ENCODE measurements around the gene RFWD3. TPM values are rescaled to one million over a fixed set of nuclear protein-coding genes. Genes with fewer than 3 reads are reported as not detected.

The RFWD3 gene
- polyA plus RNA-seq, 3 donors: 5.0 to 8.4 (median 8.4) TPM

DNA sequence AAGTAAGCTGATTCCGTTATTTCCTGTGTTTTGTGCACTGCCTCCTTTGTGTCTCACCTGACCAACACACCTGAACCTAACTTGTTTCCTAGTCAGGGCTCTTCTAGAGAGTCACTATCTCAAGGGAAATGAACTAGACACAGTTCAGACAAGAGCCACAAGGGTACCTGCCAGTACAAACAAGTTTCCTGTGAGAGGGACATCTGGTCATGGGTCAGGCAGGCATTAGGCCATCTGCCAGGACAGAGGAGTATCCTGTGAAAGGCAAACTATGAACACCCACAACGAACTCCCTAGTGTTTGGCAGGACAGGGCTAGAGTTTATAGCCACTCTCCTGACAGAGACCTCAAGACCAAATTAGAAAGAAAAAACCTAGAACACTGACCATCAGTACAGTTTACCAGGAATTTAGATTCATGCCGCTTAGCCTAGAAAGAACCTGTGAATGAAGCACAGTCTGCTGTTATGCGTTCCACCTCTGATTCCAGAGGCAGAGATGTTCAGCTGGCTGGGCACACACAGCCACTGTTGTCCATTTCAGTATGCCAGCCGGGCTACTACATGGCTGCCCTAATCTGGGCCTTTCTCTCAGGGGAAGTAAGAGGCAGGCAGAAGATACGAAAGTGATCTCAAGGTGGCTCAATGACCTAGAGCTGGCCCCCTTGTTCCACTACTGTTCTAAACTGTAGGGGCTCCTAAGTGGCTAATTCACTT lies 39.0 kb downstream of the RFWD3 start:
- Mint-ChIP-seq H3K36me3 (peaks cover 89 to 94% of the 10 kb centered on the region in 2 donors), H3K9me3 (no peaks in the 10 kb centered on the region), H3K27me3 (ENCODE audit: low read depth in 3 of 3) (no peaks in the 10 kb centered on the region), H3K4me3 (no peak overlapping the region), H3K4me1 (no peaks in the 10 kb centered on the region), H3K27ac (peak overlapping the region in 3 of 7 donors; percentile 21 to 71 (median 69))
- Histone ChIP-seq H3K36me3 (replicated peaks in 1 of 2; ENCODE audit: control insufficient read depth in 1 of 2, insufficient read depth in 2 of 2, low read length in 2 of 2) (peaks cover 92 to 100% of the 10 kb centered on the region in 2 donors), H3K9me3 (replicated peaks in 1 of 2; ENCODE audit: control insufficient read depth in 1 of 2, insufficient read depth in 1 of 2, low read length in 2 of 2) (no peaks in the 10 kb centered on the region), H3K27me3 (ENCODE audit: control insufficient read depth in 2 of 2, insufficient read depth in 2 of 2, low read length in 2 of 2) (no peaks in the 10 kb centered on the region), H3K4me2 (replicated peaks; ENCODE audit: extremely low read depth, low read length, poor library complexity, severe bottlenecking) (no peak overlapping the region), H3K9ac (ENCODE audit: insufficient read depth, low read length, poor library complexity, severe bottlenecking) (no peak overlapping the region), H2AFZ (ENCODE audit: insufficient read depth, low read depth, low read length, poor library complexity, severe bottlenecking) (no peak overlapping the region), H3K4me1 (ENCODE audit: control insufficient read depth in 1 of 2, insufficient read depth in 2 of 2, low read length in 2 of 2) (no peaks in the 10 kb centered on the region), H3K79me2 (ENCODE audit: insufficient read depth, low read length) (no peaks in the 10 kb centered on the region), H4K20me1 (ENCODE audit: insufficient read depth, low read length) (no peaks in the 10 kb centered on the region), H3K4me3 (replicated peaks in 1 of 3; ENCODE audit: low read depth in 2 of 3, low read length in 3 of 3) (no peak overlapping the region), H3K27ac (ENCODE audit: low read depth in 1 of 2, low read length in 2 of 2) (peak overlapping the region in 1 of 2 donors; percentile 21)
- intact Hi-C loops (cut with micrococcal nuclease): loop anchor here (10.0 kb wide), 2 partner anchors 123 to 153 kb away; no protein-coding TSS in a partner anchor
- no peak for DNase-seq
- WGBS (ENCODE audit: insufficient coverage): 100% methylated on average over 5 of the region's 6 CpGs
- TF ChIP-seq, protein P1, sequence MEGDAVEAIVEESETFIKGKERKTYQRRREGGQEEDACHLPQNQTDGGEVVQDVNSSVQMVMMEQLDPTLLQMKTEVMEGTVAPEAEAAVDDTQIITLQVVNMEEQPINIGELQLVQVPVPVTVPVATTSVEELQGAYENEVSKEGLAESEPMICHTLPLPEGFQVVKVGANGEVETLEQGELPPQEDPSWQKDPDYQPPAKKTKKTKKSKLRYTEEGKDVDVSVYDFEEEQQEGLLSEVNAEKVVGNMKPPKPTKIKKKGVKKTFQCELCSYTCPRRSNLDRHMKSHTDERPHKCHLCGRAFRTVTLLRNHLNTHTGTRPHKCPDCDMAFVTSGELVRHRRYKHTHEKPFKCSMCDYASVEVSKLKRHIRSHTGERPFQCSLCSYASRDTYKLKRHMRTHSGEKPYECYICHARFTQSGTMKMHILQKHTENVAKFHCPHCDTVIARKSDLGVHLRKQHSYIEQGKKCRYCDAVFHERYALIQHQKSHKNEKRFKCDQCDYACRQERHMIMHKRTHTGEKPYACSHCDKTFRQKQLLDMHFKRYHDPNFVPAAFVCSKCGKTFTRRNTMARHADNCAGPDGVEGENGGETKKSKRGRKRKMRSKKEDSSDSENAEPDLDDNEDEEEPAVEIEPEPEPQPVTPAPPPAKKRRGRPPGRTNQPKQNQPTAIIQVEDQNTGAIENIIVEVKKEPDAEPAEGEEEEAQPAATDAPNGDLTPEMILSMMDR (IDR thresholded peaks at IDR 0.05): no peak

DNA sequence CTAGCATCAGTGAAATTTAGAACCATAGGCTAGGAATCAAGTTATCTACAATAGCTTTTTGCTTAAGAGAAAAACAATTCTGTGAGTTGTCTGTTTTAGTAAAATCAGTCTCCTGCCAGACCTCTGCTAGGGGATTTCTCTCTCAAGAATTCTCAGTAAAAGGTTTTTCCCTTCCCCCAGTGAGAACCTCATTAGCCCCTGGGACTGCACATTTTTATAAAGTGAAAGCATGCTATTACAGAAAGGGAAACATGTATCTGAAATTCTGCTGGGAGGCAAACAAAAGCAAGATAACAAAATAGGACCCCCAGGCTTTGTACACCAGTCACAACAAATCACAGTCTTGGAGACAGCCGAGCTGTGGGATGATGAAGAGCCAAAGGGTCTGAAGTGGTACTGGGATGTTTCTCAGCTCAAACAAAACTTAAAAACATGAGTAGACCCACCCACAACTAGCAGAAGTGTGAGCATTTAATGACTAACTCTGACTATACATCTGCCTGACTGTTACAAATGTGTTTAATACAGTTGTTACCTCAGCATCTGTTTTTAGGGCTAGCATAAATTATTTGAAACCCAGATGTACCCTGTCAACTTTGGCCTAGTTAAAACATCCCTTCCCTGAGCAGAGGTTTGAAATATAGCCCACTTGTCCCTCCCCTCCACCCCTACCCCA lies 39.8 kb downstream of the RFWD3 start:
- Histone ChIP-seq H3K9ac (ENCODE audit: insufficient read depth, low read length, poor library complexity, severe bottlenecking) (no peak overlapping the region), H3K4me1 (ENCODE audit: control insufficient read depth in 1 of 2, insufficient read depth in 2 of 2, low read length in 2 of 2) (no peaks in the 10 kb centered on the region), H3K4me3 (replicated peaks in 1 of 3; ENCODE audit: low read depth in 2 of 3, low read length in 3 of 3) (no peak overlapping the region), H3K79me2 (ENCODE audit: insufficient read depth, low read length) (no peaks in the 10 kb centered on the region), H3K27ac (ENCODE audit: low read depth in 1 of 2, low read length in 2 of 2) (no peak overlapping the region), H3K9me3 (replicated peaks in 1 of 2; ENCODE audit: control insufficient read depth in 1 of 2, insufficient read depth in 1 of 2, low read length in 2 of 2) (no peaks in the 10 kb centered on the region), H3K36me3 (replicated peaks in 1 of 2; ENCODE audit: control insufficient read depth in 1 of 2, insufficient read depth in 2 of 2, low read length in 2 of 2) (peaks cover 92 to 100% of the 10 kb centered on the region in 2 donors), H3K4me2 (replicated peaks; ENCODE audit: extremely low read depth, low read length, poor library complexity, severe bottlenecking) (no peak overlapping the region), H2AFZ (ENCODE audit: insufficient read depth, low read depth, low read length, poor library complexity, severe bottlenecking) (no peak overlapping the region), H3K27me3 (ENCODE audit: control insufficient read depth in 2 of 2, insufficient read depth in 2 of 2, low read length in 2 of 2) (no peaks in the 10 kb centered on the region), H4K20me1 (ENCODE audit: insufficient read depth, low read length) (no peaks in the 10 kb centered on the region)
- Mint-ChIP-seq H3K36me3 (peaks cover 90 to 95% of the 10 kb centered on the region in 2 donors), H3K9me3 (no peaks in the 10 kb centered on the region), H3K27me3 (ENCODE audit: low read depth in 3 of 3) (no peaks in the 10 kb centered on the region), H3K4me3 (no peak overlapping the region), H3K4me1 (no peaks in the 10 kb centered on the region), H3K27ac (peak overlapping the region in 1 of 7 donors; percentile 17)
- no peak for DNase-seq
- intact Hi-C loops (cut with micrococcal nuclease): loop anchor here (10.0 kb wide), 2 partner anchors 122 to 152 kb away; no protein-coding TSS in a partner anchor
- TF ChIP-seq, protein P1 (IDR thresholded peaks at IDR 0.05): no peak
- no CpG with 5 or more reads among the region's 1 CpG for WGBS (ENCODE audit: insufficient coverage)
